HepG2 (cell line): ENCODE data around the gene VAT1L. TPM values are rescaled to one million over a fixed set of nuclear protein-coding genes. Genes with fewer than 3 reads are reported as not detected.

Experiments used
- ATAC-seq: fragments of 200-7000 bp; cut with Tn5 transposase; 3 replicates; pipeline ENCODE4 v1.9.1; 2020; ENCODE audit warnings: mild to moderate bottlenecking, moderate library complexity
- BruUV-seq: library from RNA; stranded (reverse); fragments of 400-500 nt; replicated peaks from 2 replicates; lab custom pipeline; 2021; lab: Mats Ljungman, UMichigan
- CTCF ChIA-PET: fragments of 300-600 bp; formaldehyde crosslinking; extraction: SDS; loops from one replicate; lab custom pipeline; 2021; ENCODE audit warnings: low total read pairs, inconsistent platforms, low intra/inter-chr PET ratio; lab: Yijun Ruan, JAX
- POLR2A ChIA-PET: fragments of 350-600 bp; sonication (Branson Sonifier 250); formaldehyde crosslinking; loops from one replicate; lab custom pipeline; 2020; ENCODE audit warnings: antibody characterized with exemption, inconsistent platforms; lab: Yijun Ruan, JAX
- DNase-seq: peaks from one replicate; pipeline ENCODE4 v3.0.0-alpha.2; 2015; ENCODE audit warnings: low spot score
- FAIRE-seq: peaks from 3 replicates; lab custom pipeline; 2011; peaks lifted over from hg19 to GRCh38; lab: Jason Lieb, UNC
- H2AFZ ChIP-seq: one replicate; pipeline ENCODE4 v1.6.1; 2011; ENCODE audit warnings: low read length, inconsistent platforms
- H3K27ac ChIP-seq: fragments of 300-600 bp; 3 replicates; pipeline ENCODE4 v1.8.0; 2011; ENCODE audit warnings: mixed run types, mild to moderate bottlenecking, mixed read lengths, low read length, inconsistent platforms; ENCODE audit not compliant: insufficient read depth; ENCODE audit errors: extremely low read length
- H3K27me3 ChIP-seq, 2 experiments: fragments of 200-600 bp in 1 of 2; 2 replicates in 1 of 2; 3 replicates in 1 of 2; pipeline versions ENCODE4 v1.6.0 to v1.8.0; 2011; ENCODE audit warnings: low read length in 2 of 2, mild to moderate bottlenecking in 2 of 2, moderate library complexity in 2 of 2, inconsistent platforms in 1 of 2; ENCODE audit not compliant: insufficient read depth in 2 of 2, control insufficient read depth in 1 of 2
- H3K36me3 ChIP-seq, 2 experiments: fragments of 200-600 bp in 1 of 2; replicated peaks in 1 of 2; 2 replicates in 1 of 2; 3 replicates in 1 of 2; pipeline versions ENCODE4 v1.5.1 to v1.8.0; 2011; ENCODE audit warnings: low read length in 2 of 2, inconsistent platforms in 1 of 2; ENCODE audit not compliant: insufficient read depth in 2 of 2, control insufficient read depth in 1 of 2
- H3K4me1 ChIP-seq: 2 replicates; pipeline ENCODE4 v1.5.1; 2012; ENCODE audit warnings: low read length, inconsistent platforms; ENCODE audit not compliant: insufficient read depth
- H3K4me2 ChIP-seq: 2 replicates; pipeline ENCODE4 v1.6.0; 2011; ENCODE audit warnings: low read depth, low read length, inconsistent platforms
- H3K4me3 ChIP-seq, 3 experiments: fragments of 200-600 bp in 1 of 3; sonication (generic), shearing (Covaris generic) in 1 of 3; replicated peaks in 1 of 3; 2 replicates each; pipeline ENCODE4 v1.5.1; 2011 to 2016; ENCODE audit warnings: low read length in 3 of 3, inconsistent platforms in 2 of 3, low read depth in 2 of 3, mild to moderate bottlenecking in 2 of 3, control low read depth in 1 of 3, mixed read lengths in 1 of 3; ENCODE audit not compliant: insufficient read depth in 1 of 3
- H3K79me2 ChIP-seq: one replicate; pipeline ENCODE4 v1.6.1; 2011; ENCODE audit warnings: low read length, inconsistent platforms; ENCODE audit not compliant: insufficient read depth
- H3K9ac ChIP-seq: 2 replicates; pipeline ENCODE4 v1.6.0; 2011; ENCODE audit warnings: mild to moderate bottlenecking, low read depth, low read length, inconsistent platforms; ENCODE audit not compliant: insufficient read depth
- H3K9me3 ChIP-seq: 2 replicates; pipeline ENCODE4 v1.5.1; 2012; ENCODE audit warnings: mild to moderate bottlenecking, low read length
- H4K20me1 ChIP-seq: 2 replicates; pipeline ENCODE4 v1.6.0; 2011; ENCODE audit warnings: inconsistent platforms, mild to moderate bottlenecking, low read length, moderate library complexity; ENCODE audit not compliant: insufficient read depth
- FOXP1 ChIP-seq, 2 experiments: fragments of 450-650 bp in 1 of 2; IDR thresholded peaks; 2 replicates each; pipeline ENCODE4 v1.6.1; 2017 to 2018; ENCODE audit warnings: antibody characterized with exemption in 1 of 2
- MTF2 ChIP-seq: sonication (generic); formaldehyde crosslinking; IDR thresholded peaks from 2 replicates; pipeline ENCODE4 v1.5.0; 2020; ENCODE audit warnings: missing genetic modification reagents, borderline replicate concordance
- MYNN ChIP-seq: sonication (generic); formaldehyde crosslinking; IDR thresholded peaks from 2 replicates; pipeline ENCODE4 v1.4.0; 2020; ENCODE audit warnings: mild to moderate bottlenecking, low read depth, missing genetic modification reagents
- THAP9 ChIP-seq: sonication (generic); formaldehyde crosslinking; IDR thresholded peaks from 2 replicates; pipeline ENCODE4; 2020; ENCODE audit warnings: missing genetic modification reagents, mild to moderate bottlenecking, borderline replicate concordance
- ZNF224 ChIP-seq: sonication (generic); formaldehyde crosslinking; IDR thresholded peaks from 2 replicates; pipeline ENCODE4 v1.5.0; 2020; ENCODE audit warnings: mild to moderate bottlenecking, missing genetic modification reagents
- WGBS: methylation state at CpG from one replicate; pipeline ENCODE4 v1.1.6; 2017; ENCODE audit warnings: low lambda C conversion rate; 5-methylcytosine and 5-hydroxymethylcytosine counted together
- in situ Hi-C: cut with HindIII; loops from 2 replicates; pipeline ENCODE4 v1.10.0; 2017; ENCODE audit warnings: low pct_unique_long_range_greater_than_20kb; ENCODE audit not compliant: extremely low pct_ligation_motif_present
- intact Hi-C: fragments of 100-400 bp; cut with micrococcal nuclease; formaldehyde crosslinking; loops from one replicate; pipeline ENCODE4 v1.10.0; 2022; ENCODE audit not compliant: unreplicated experiment
- polyA plus RNA-seq, 8 experiments: library from polyadenylated mRNA; depleted of rRNA in 3 of 8; stranded (reverse) in 7 of 8; unstranded in 1 of 8; fragments of >200 nt; fragmentation: Illumina TruSeq in 4 of 8; extraction: Trizol in 4 of 8; gene quantifications; 2 replicates each; pipeline versions ENCODE4 v1.2.1 to v1.2.3, GENCODE V29; 2011 to 2016; ENCODE audit warnings: low read depth in 4 of 8, missing spikeins in 1 of 8, mixed read lengths in 1 of 8; ENCODE audit not compliant: insufficient read depth in 1 of 8
- total RNA-seq, 5 experiments: library from RNA; depleted of rRNA; stranded (reverse); fragments of >200 nt; fragmentation: Illumina TruSeq; extraction: Trizol; gene quantifications; 2 replicates each; pipeline ENCODE4 v1.2.3, GENCODE V29; 2016; ENCODE audit warnings: low read depth in 1 of 5

The VAT1L gene
- total and polyA plus RNA-seq, 2 of the 13 experiments (the other 11 are each of a cell fraction or from before 2014, with no cell fraction given) = not detected

GRCh38 chr16:77788181-77789084, at the start of gene VAT1L (continued):
- TF ChIP-seq THAP9 = peak; percentile 25; the same call in 1 of the 2 replicates
- 0 out of 2 replicates have a peak, but pooled peaks have one; percentile 38 for TF ChIP-seq MTF2
- 0 out of 2 replicates have a peak, but pooled peaks have one; percentile 37 for TF ChIP-seq ZNF224 (CRISPR knock-in tag)
- TF ChIP-seq, all 625 proteins: peak for 21

DNA sequence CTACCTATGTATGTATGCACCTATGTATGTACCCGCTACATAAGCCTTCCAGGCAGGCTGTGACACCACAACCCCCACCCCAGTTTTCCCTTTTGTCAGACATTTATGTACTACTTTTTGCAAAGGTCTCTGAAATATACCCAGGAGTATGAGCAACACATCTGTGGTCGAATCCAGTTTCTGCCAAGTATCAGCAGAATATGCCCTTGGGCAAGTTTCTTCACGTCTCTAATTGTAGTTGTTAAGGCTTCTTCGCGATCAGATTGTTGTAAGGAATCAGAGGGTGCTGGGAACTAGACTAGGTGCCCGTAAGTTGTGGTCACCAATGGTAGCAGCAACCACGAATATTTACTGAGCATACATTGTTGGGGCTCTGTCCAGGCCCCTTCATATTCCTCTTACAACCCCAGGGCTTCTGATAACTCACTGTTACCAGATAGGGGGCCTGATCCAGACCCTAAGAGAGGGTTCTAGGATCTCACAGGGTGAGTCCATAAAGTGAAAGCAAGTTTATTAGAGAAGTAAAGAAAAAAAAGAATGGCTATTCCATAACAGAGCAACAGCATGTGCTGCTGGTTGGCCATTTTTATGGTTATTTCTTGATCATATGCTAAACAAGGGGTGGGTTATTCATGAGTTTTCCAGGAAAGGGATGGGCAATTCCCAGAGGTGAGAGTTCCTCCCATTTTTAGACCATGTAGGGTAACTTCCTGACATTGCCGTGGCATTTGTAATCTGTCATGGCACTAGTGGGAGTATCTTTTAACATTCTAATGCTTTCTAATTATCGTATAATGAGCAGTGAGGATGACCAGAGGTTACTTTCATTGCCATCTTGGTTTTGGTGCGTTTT, 49.4 kb upstream of the VAT1L start:
- no peak for TF ChIP-seq FOXP1 (IDR thresholded peaks at IDR 0.05)
- TF ChIP-seq FOXP1 (CRISPR knock-in tag; IDR thresholded peaks at IDR 0.05) = no peak
- TF ChIP-seq MYNN (CRISPR knock-in tag) = no peak
- FAIRE-seq (no peak), DNase-seq (no peak), ATAC-seq (no peak)
- Histone ChIP-seq H4K20me1 (no peaks in the 10 kb centered on the region), H3K9me3 (0 out of 2 replicates have a peak, but pooled peaks cover 3% of the 10 kb centered on the region), H3K79me2 (no peaks in the 10 kb centered on the region), H3K4me2 (no peak overlapping the region), H3K4me1 (peaks cover 34% of the 10 kb centered on the region), H3K27me3 (no peaks in the 10 kb centered on the region), H2AFZ (no peak overlapping the region), H3K9ac (no peak overlapping the region), H3K27ac (no peak overlapping the region), H3K4me3 (no peak overlapping the region), H3K36me3 (no peaks in the 10 kb centered on the region; a peak in 1 of 5 replicates)
- BruUV-seq = no TSS peak
- in situ Hi-C loops (no loop called here), intact Hi-C loops (no loop called here)
- WGBS = 95% methylated on average over 10 of the region's 10 CpGs
- POLR2A ChIA-PET = interaction anchor here (1.0 kb wide), 1 partner anchor 11 kb away, joined by 3 read pairs; no protein-coding TSS in a partner anchor
- CTCF ChIA-PET = no interaction called here
